Adrenal gland (tissue), 5 donors: Measurements from ENCODE around the gene PASD1.
"Not testable (repeated sequence)": the region's sequence is repeated elsewhere in the genome, so short reads cannot be mapped to it uniquely, and the experiment has no call there.

Experiments used
- POLR2A ChIP-seq, 2 donors: fragments of 450-650 bp; IDR thresholded peaks; one replicate each; pipeline ENCODE4 v1.6.1; 2017; ENCODE audit warnings: antibody characterized with exemption in 2 of 2, mild to moderate bottlenecking in 2 of 2, moderate library complexity in 1 of 2
- TF ChIP-seq, protein P1 (sequence below), 6 experiments: fragments of 450-650 bp in 4 of 6; fragments of 200-600 bp in 2 of 6; sonication (generic) in 1 of 6; IDR thresholded peaks; 1 replicate in 5 of 6; 2 replicates in 1 of 6; pipeline versions ENCODE4 v1.5.1 to v1.8.0; 2016 to 2021; ENCODE audit warnings: antibody characterized with exemption in 6 of 6, mild to moderate bottlenecking in 2 of 6, moderate library complexity in 1 of 6
- donor health status: DM: no; HTN: no; CAD: no.

DNA sequence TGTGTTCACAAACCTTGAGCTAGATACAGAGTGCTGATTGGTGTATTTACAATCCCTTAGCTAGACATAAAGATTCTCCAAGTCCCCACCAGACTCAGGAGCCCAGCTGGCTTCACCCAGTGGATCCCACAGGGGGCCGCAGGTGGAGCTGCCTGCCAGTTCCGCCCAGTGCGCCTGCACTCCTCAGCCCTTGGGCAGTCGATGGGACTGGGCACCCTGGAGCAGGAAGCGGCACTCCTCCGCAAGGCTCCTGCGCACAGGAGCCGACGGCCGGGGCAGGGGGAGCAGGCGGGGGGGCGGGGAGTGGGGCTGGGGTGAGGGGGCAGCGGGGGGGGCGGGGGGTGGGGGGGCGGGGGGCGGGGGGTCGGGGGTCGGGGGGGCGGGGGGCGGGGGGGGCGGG, 990 bp upstream of the PASD1 start:
- TF ChIP-seq, protein P1, sequence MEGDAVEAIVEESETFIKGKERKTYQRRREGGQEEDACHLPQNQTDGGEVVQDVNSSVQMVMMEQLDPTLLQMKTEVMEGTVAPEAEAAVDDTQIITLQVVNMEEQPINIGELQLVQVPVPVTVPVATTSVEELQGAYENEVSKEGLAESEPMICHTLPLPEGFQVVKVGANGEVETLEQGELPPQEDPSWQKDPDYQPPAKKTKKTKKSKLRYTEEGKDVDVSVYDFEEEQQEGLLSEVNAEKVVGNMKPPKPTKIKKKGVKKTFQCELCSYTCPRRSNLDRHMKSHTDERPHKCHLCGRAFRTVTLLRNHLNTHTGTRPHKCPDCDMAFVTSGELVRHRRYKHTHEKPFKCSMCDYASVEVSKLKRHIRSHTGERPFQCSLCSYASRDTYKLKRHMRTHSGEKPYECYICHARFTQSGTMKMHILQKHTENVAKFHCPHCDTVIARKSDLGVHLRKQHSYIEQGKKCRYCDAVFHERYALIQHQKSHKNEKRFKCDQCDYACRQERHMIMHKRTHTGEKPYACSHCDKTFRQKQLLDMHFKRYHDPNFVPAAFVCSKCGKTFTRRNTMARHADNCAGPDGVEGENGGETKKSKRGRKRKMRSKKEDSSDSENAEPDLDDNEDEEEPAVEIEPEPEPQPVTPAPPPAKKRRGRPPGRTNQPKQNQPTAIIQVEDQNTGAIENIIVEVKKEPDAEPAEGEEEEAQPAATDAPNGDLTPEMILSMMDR (IDR thresholded peaks at IDR 0.05), result not testable (repeated sequence)
- TF ChIP-seq POLR2A (IDR thresholded peaks at IDR 0.05), result not testable (repeated sequence)
